Psoas muscle (tissue), 8 donors: ENCODE results near the gene BRIP1. TPM values are rescaled to one million over a fixed set of nuclear protein-coding genes. Genes with fewer than 3 reads are reported as not detected.

Experiments
- ATAC-seq, 4 donors: fragments of 200-7000 bp; cut with Tn5 transposase; one replicate each; pipeline ENCODE4 v1.9.1; 2020; ENCODE audit warnings: moderate library complexity in 3 of 4, mild to moderate bottlenecking in 2 of 4
- DNase-seq, 2 donors: peaks; one replicate each; pipeline ENCODE4 v3.0.0-alpha.2; 2020
- H3K27ac ChIP-seq: fragments of 200-600 bp; one replicate; pipeline ENCODE4 v1.8.0; 2022
- H3K27me3 ChIP-seq, 3 donors: fragments of 200-600 bp in 1 of 3; one replicate each; pipeline versions ENCODE4 v1.6.1 to v1.8.0; 2013 to 2022; ENCODE audit warnings: low read length in 2 of 3, mild to moderate bottlenecking in 2 of 3, moderate library complexity in 1 of 3; ENCODE audit not compliant: insufficient read depth in 3 of 3
- H3K36me3 ChIP-seq, 2 donors: fragments of 200-600 bp in 1 of 2; one replicate each; pipeline versions ENCODE4 v1.6.1 to v1.8.0; 2013 to 2022; ENCODE audit warnings: low read depth in 1 of 2, mild to moderate bottlenecking in 1 of 2, moderate library complexity in 1 of 2; ENCODE audit not compliant: insufficient read depth in 1 of 2
- H3K4me1 ChIP-seq: fragments of 200-600 bp; one replicate; pipeline ENCODE4 v1.8.0; 2022
- H3K4me3 ChIP-seq: fragments of 200-600 bp; one replicate; pipeline ENCODE4 v1.8.0; 2022; ENCODE audit warnings: mild to moderate bottlenecking
- H3K9me3 ChIP-seq: fragments of 200-600 bp; one replicate; pipeline ENCODE4 v1.8.0; 2022
- WGBS, 3 donors: extraction: QIAGEN DNeasy Blood & Tissue Kit; methylation state at CpG; one replicate each; pipeline versions ENCODE4 v1.1.6 to v1.1.7; 2013; 5-methylcytosine and 5-hydroxymethylcytosine counted together
- intact Hi-C, 2 donors: fragments of 100-400 bp; cut with DNase I; formaldehyde crosslinking; loops; one replicate each; pipeline versions ENCODE4 v1.11.0 to v1.14.2; 2022
- polyA plus RNA-seq, 3 donors: library from polyadenylated mRNA; stranded (reverse); fragments of 200-250 nt; gene quantifications; one replicate each; pipeline ENCODE4 v1.2.3, GENCODE V29; 2013
- total RNA-seq, 4 donors: library from RNA; stranded (reverse); fragmentation: NEBNext Ultra II Directional in 2 of 4; extraction: Animal tissue kit (Norgen Biotek cat#: 25700) in 2 of 4; gene quantifications; one replicate each; pipeline versions ENCODE4 v1.2.1 to v1.2.4, GENCODE V29; 2021 to 2023
- TF ChIP-seq, protein P1 (sequence below): fragments of 200-600 bp; IDR thresholded peaks from one replicate; pipeline ENCODE4 v1.8.0; 2022; ENCODE audit warnings: antibody characterized with exemption
- donor health status: healthy with polysubstance abuse.
- donor health status: DM: no; HTN: no; CAD: no; lungs with moderate emphysema.
- donor health status: Bipolar disorder and iron deficiency.
- donor health status: healthy.
- donor health status: DM: yes; HTN: yes; CAD: no.
- donor health status: DM: no; HTN: no; CAD: no.
- donor health status: DM: no; HTN: no; CAD: no.
- donor health status: DM: yes; HTN: yes; CAD: no.

Gene BRIP1
- total and polyA plus RNA-seq, 7 donors = 0.03 to 0.40 (median 0.19) TPM; not detected in 1

DNA sequence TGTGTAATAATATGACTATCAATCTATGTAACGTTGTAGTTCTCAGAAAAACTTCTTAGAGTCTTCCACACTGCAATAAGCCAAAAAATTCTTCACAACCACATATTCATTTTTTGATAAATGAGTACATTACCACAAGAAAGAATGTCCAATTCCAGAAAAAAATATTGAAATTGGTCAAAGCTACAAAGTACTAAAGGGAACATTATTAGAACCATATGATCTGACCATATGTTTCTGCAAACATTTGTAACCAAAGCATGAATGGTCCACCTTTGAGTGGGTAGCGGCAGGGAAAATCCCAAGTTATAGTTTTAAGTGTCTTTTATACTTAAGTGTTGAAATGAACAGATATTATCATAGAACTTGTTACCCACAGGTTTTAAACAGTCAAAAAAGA lies 200.6 kb downstream of the BRIP1 start:
- Histone ChIP-seq H3K4me1 (no peaks in the 10 kb centered on the region), H3K27ac (no peak overlapping the region), H3K36me3 (no peaks in the 10 kb centered on the region), H3K9me3 (no peaks in the 10 kb centered on the region), H3K4me3 (no peak overlapping the region), H3K27me3 (no peaks in the 10 kb centered on the region)
- TF ChIP-seq, protein P1, sequence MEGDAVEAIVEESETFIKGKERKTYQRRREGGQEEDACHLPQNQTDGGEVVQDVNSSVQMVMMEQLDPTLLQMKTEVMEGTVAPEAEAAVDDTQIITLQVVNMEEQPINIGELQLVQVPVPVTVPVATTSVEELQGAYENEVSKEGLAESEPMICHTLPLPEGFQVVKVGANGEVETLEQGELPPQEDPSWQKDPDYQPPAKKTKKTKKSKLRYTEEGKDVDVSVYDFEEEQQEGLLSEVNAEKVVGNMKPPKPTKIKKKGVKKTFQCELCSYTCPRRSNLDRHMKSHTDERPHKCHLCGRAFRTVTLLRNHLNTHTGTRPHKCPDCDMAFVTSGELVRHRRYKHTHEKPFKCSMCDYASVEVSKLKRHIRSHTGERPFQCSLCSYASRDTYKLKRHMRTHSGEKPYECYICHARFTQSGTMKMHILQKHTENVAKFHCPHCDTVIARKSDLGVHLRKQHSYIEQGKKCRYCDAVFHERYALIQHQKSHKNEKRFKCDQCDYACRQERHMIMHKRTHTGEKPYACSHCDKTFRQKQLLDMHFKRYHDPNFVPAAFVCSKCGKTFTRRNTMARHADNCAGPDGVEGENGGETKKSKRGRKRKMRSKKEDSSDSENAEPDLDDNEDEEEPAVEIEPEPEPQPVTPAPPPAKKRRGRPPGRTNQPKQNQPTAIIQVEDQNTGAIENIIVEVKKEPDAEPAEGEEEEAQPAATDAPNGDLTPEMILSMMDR = no peak
- ATAC-seq (no peak), DNase-seq (no peak)
- 76 to 83% (median 77%) methylated on average over 2 of the region's 2 CpGs for WGBS, 3 donors
- intact Hi-C loops = no loop called here

- Histone ChIP-seq H3K4me3 (no peak overlapping the region), H3K27ac (no peak overlapping the region), H3K36me3 (no peaks in the 10 kb centered on the region), H3K27me3 (no peaks in the 10 kb centered on the region), H3K4me1 (no peaks in the 10 kb centered on the region), H3K9me3 (no peaks in the 10 kb centered on the region)
- 74 to 77% (median 75%) methylated on average over 5 of the region's 5 CpGs for WGBS, 3 donors
- no peak for ATAC-seq
- no peak for DNase-seq
- TF ChIP-seq, protein P1 = no peak
- intact Hi-C loops = no loop called here
Measured at GRCh38 chr17:61662186-61662585, 201.1 kb downstream of the BRIP1 start.

DNA sequence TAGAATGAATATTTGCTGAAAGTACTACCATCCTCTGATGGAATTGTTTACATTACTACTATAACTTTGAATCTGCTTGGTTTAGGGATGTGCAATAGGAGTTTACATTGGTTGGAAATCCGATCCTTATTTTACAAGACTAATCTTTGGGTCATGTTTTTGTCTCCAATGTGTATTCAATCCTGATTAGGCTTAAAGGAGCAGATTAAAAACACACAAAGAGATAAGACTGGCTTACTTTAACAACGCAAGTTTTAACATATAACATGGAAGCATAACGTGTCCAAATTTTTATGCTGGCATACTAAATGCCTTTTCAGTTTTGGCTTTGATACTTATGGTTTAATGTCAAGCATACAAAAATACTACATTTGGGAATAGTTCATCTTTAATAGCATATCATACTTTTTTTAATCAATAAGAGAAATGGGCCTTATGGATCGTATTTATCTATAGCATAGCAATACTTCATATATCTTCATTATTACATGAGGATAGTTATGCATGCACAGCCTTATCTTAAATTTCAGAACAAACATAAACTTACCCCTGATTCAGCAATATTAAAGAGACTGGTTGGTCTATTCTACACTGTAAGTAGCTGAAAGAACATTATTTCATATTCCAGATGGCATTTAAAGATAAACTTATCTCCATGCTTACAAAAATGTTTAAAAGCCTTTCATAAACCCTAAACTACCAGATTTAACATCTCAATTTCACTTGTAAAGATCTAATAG lies 202.4 kb downstream of the BRIP1 start:
- intact Hi-C loops = no loop called here
- TF ChIP-seq, protein P1 = no peak
- no peak overlapping the region for H3K4me3 ChIP-seq
- 74 to 81% (median 75%) methylated on average over 4 of the region's 4 CpGs for WGBS, 3 donors
- H3K27me3 ChIP-seq = no peaks in the 10 kb centered on the region
- no peak overlapping the region for H3K27ac ChIP-seq
- H3K36me3 ChIP-seq = no peaks in the 10 kb centered on the region
- DNase-seq (no peak), ATAC-seq (no peak)
- no peaks in the 10 kb centered on the region for H3K9me3 ChIP-seq
- H3K4me1 ChIP-seq = no peaks in the 10 kb centered on the region

GRCh38 chr17:61659437-61659836 lies 203.9 kb downstream of the BRIP1 start:
- Histone ChIP-seq H3K4me3 (no peak overlapping the region), H3K4me1 (no peaks in the 10 kb centered on the region), H3K27ac (no peak overlapping the region), H3K9me3 (no peaks in the 10 kb centered on the region), H3K27me3 (no peaks in the 10 kb centered on the region), H3K36me3 (no peaks in the 10 kb centered on the region)
- no peak for ATAC-seq
- WGBS, 3 donors = 59 to 78% (median 66%) methylated on average over 2 of the region's 2 CpGs
- no peak for DNase-seq
- TF ChIP-seq, protein P1 = no peak
- intact Hi-C loops = no loop called here

- 63 to 88% (median 73%) methylated on average over 2 of the region's 2 CpGs for WGBS, 3 donors
Measured at GRCh38 chr17:61658183-61658582, 205.1 kb downstream of the BRIP1 start.

More at GRCh38 chr17:61658183-61658582, 205.1 kb downstream of the BRIP1 start:
- Histone ChIP-seq H3K4me1 (no peaks in the 10 kb centered on the region), H3K27me3 (no peaks in the 10 kb centered on the region), H3K27ac (no peak overlapping the region), H3K9me3 (no peaks in the 10 kb centered on the region), H3K4me3 (no peak overlapping the region), H3K36me3 (no peaks in the 10 kb centered on the region)
- no peak for ATAC-seq
- intact Hi-C loops = no loop called here
- no peak for DNase-seq
- TF ChIP-seq, protein P1 = no peak
